ENCODE measurements around the gene TMEM135. TPM values are rescaled to one million over a fixed set of nuclear protein-coding genes. Genes with fewer than 3 reads are reported as not detected.
"Not testable (repeated sequence)": the region's sequence is repeated elsewhere in the genome, so short reads cannot be mapped to it uniquely, and the experiment has no call there.

TMEM135 gene
- total RNA-seq, 1 experiment from 2014 or later, result 26.3 TPM

GRCh38 chr11:87076874-87077429 lies 39.2 kb downstream of the TMEM135 start:
- DNase-seq (ENCODE audit: low spot score), result no peak

- no peak for DNase-seq (ENCODE audit: low spot score)
These were observed 43.6 kb downstream of the TMEM135 start for GRCh38 chr11:87081358-87081757.

GRCh38 chr11:87082590-87082989 lies 44.9 kb downstream of the TMEM135 start:
- no peak for DNase-seq (ENCODE audit: low spot score)

- no peak for DNase-seq (ENCODE audit: low spot score)
These were observed 45.3 kb downstream of the TMEM135 start for GRCh38 chr11:87083029-87083428.

GRCh38 chr11:87092159-87092558 lies 54.4 kb downstream of the TMEM135 start:
- no peak for DNase-seq (ENCODE audit: low spot score)

GRCh38 chr11:87092567-87092966 lies 54.8 kb downstream of the TMEM135 start:
- DNase-seq (ENCODE audit: low spot score), result no peak

GRCh38 chr11:87097582-87097981 lies 59.8 kb downstream of the TMEM135 start:
- peak; percentile 36 for DNase-seq (ENCODE audit: low spot score)

GRCh38 chr11:87101956-87102580 lies 64.3 kb downstream of the TMEM135 start:
- no peak for DNase-seq (ENCODE audit: low spot score)

- not testable (repeated sequence) for DNase-seq (ENCODE audit: low spot score)
These were observed 68.1 kb downstream of the TMEM135 start for GRCh38 chr11:87105826-87106225.

- DNase-seq (ENCODE audit: low spot score), result not testable (repeated sequence)
These were observed 69.6 kb downstream of the TMEM135 start for GRCh38 chr11:87107379-87107778.

- DNase-seq (ENCODE audit: low spot score), result no peak
These were observed 72.9 kb downstream of the TMEM135 start for GRCh38 chr11:87110443-87111131.

- DNase-seq (ENCODE audit: low spot score), result no peak
These were observed 76.4 kb downstream of the TMEM135 start for GRCh38 chr11:87114093-87114492.

- no peak for DNase-seq (ENCODE audit: low spot score)
These were observed 78.5 kb downstream of the TMEM135 start for GRCh38 chr11:87116185-87116584.

GRCh38 chr11:87120937-87121336 lies 83.2 kb downstream of the TMEM135 start:
- no peak for DNase-seq (ENCODE audit: low spot score)

- no peak for DNase-seq (ENCODE audit: low spot score)
These were observed 85.1 kb downstream of the TMEM135 start for GRCh38 chr11:87122852-87123251.

GRCh38 chr11:87125257-87125656 lies 87.5 kb downstream of the TMEM135 start:
- no peak for DNase-seq (ENCODE audit: low spot score)

GRCh38 chr11:87127101-87127500 lies 89.4 kb downstream of the TMEM135 start:
- DNase-seq (ENCODE audit: low spot score), result no peak

GRCh38 chr11:87128372-87128771 lies 90.6 kb downstream of the TMEM135 start:
- no peak for DNase-seq (ENCODE audit: low spot score)

- no peak for DNase-seq (ENCODE audit: low spot score)
These were observed 96.9 kb downstream of the TMEM135 start for GRCh38 chr11:87134524-87135106.

- no peak for DNase-seq (ENCODE audit: low spot score)
These were observed 98.5 kb downstream of the TMEM135 start for GRCh38 chr11:87136236-87136635.

GRCh38 chr11:87137711-87138110 lies 100.0 kb downstream of the TMEM135 start:
- peak; percentile 13 for DNase-seq (ENCODE audit: low spot score)

GRCh38 chr11:87139475-87139874 lies 101.7 kb downstream of the TMEM135 start:
- DNase-seq (ENCODE audit: low spot score), result no peak

- DNase-seq (ENCODE audit: low spot score), result no peak
These were observed 103.6 kb downstream of the TMEM135 start for GRCh38 chr11:87141322-87141721.
